Measurements from ENCODE around the gene KIF17.

DNA sequence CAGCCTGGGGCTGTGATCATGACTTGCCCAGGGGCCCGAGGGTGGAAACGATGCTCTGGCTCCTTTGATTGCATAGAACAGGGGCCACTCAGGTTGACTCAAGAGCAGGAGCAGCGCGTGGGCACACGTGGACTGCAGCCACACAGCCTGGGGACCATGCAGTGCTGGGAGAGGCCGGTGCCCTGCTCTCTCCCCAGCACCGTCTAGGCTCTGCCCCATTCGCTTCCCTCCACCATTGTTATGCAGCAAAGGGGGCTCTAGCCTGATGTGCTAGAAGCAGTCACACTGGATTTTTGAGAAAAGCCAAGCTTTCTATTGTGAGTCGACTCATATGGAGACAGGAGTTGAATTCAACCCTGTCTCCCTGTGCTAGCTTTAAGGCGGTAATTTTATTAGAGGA, 75.8 kb downstream of the KIF17 start:
- TF ChIP-seq, protein P1, sequence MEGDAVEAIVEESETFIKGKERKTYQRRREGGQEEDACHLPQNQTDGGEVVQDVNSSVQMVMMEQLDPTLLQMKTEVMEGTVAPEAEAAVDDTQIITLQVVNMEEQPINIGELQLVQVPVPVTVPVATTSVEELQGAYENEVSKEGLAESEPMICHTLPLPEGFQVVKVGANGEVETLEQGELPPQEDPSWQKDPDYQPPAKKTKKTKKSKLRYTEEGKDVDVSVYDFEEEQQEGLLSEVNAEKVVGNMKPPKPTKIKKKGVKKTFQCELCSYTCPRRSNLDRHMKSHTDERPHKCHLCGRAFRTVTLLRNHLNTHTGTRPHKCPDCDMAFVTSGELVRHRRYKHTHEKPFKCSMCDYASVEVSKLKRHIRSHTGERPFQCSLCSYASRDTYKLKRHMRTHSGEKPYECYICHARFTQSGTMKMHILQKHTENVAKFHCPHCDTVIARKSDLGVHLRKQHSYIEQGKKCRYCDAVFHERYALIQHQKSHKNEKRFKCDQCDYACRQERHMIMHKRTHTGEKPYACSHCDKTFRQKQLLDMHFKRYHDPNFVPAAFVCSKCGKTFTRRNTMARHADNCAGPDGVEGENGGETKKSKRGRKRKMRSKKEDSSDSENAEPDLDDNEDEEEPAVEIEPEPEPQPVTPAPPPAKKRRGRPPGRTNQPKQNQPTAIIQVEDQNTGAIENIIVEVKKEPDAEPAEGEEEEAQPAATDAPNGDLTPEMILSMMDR (conservative IDR thresholded peaks at IDR 0.05; ENCODE audit: low read depth, low read length) = no peak
- TF ChIP-seq POLR2A (IDR thresholded peaks at IDR 0.05; ENCODE audit: low read depth, low read length) (no peak), FOS (IDR thresholded peaks at IDR 0.05; ENCODE audit: low read depth, low read length) (no peak), SMC3 (IDR thresholded peaks at IDR 0.05; ENCODE audit: low read depth, low read length) (no peak), CEBPB (IDR thresholded peaks at IDR 0.05; ENCODE audit: low read depth, low read length) (no peak), USF2 (IDR thresholded peaks at IDR 0.05; ENCODE audit: low read depth, low read length) (no peak), RAD21 (IDR thresholded peaks at IDR 0.05; ENCODE audit: low read length) (no peak), MAZ (IDR thresholded peaks at IDR 0.05; ENCODE audit: borderline replicate concordance, low read depth, low read length) (no peak), RFX5 (IDR thresholded peaks at IDR 0.05; ENCODE audit: low read depth, low read length) (no peak), MAFK (IDR thresholded peaks at IDR 0.05; ENCODE audit: low read depth, low read length) (no peak), MXI1 (IDR thresholded peaks at IDR 0.05; ENCODE audit: borderline replicate concordance, low read depth, low read length) (no peak), RCOR1 (IDR thresholded peaks at IDR 0.05; ENCODE audit: insufficient replicate concordance, low read length) (no peak)

Measured in IMR-90 (cell line).